Ectodermal cell (in vitro differentiated cells): ENCODE measurements around the gene ANXA11.

Source experiments
- H3K27ac ChIP-seq: 2 replicates; pipeline ENCODE4 v1.7.0; 2013; ENCODE audit warnings: mild to moderate bottlenecking, low read depth, low read length; ENCODE audit not compliant: insufficient read depth, poor library complexity, severe bottlenecking
- H3K27me3 ChIP-seq: 2 replicates; pipeline ENCODE4 v1.7.0; 2013; ENCODE audit warnings: mild to moderate bottlenecking, low read length; ENCODE audit not compliant: insufficient read depth, control insufficient read depth, poor library complexity, severe bottlenecking
- H3K36me3 ChIP-seq: one replicate; pipeline ENCODE4 v1.7.0; 2013; ENCODE audit warnings: low read length; ENCODE audit not compliant: control insufficient read depth, insufficient read depth
- H3K4me1 ChIP-seq: one replicate; pipeline ENCODE4 v1.7.0; 2013; ENCODE audit warnings: low read length; ENCODE audit not compliant: control insufficient read depth, insufficient read depth
- H3K4me3 ChIP-seq: 2 replicates; pipeline ENCODE4 v1.7.0; 2013; ENCODE audit warnings: low read depth, low read length, control low read depth; ENCODE audit not compliant: insufficient read depth
- H3K9me3 ChIP-seq: 2 replicates; pipeline ENCODE4 v1.7.0; 2013; ENCODE audit warnings: mild to moderate bottlenecking, low read length, moderate library complexity; ENCODE audit not compliant: control insufficient read depth
- WGBS, 2 experiments: methylation state at CpG; one replicate each; pipeline ENCODE4 v1.1.7; 2013; ENCODE audit warnings: missing lambda C conversion rate in 2 of 2; 5-methylcytosine and 5-hydroxymethylcytosine counted together

ANXA11 gene

DNA sequence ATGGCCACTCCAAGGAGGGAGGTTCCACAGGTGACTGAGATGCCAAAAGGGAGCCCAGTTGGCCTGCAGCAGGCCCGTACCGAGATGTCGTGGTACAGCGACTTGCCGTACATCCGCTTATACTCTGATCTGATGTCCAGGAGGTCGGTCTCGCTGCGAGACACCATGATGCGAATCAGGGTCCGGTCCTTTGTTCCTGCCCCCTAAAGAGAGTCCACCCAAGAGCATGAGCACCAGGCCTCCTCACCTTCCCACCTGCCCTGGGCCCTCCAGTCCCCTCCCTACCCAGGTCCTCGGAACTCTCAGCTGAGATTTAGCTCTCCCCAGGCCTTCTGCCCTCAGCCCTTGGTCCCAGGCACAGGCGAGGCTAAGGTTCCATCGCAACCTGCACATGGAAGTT, 47.8 kb downstream of the ANXA11 start:
- Histone ChIP-seq H3K4me1 (peaks cover 9% of the 10 kb centered on the region), H3K27me3 (no peaks in the 10 kb centered on the region), H3K36me3 (no peaks in the 10 kb centered on the region), H3K9me3 (no peaks in the 10 kb centered on the region), H3K4me3 (no peak overlapping the region), H3K27ac (no peak overlapping the region)
- 96% methylated on average over 14 of the region's 14 CpGs for WGBS, 2 experiments

DNA sequence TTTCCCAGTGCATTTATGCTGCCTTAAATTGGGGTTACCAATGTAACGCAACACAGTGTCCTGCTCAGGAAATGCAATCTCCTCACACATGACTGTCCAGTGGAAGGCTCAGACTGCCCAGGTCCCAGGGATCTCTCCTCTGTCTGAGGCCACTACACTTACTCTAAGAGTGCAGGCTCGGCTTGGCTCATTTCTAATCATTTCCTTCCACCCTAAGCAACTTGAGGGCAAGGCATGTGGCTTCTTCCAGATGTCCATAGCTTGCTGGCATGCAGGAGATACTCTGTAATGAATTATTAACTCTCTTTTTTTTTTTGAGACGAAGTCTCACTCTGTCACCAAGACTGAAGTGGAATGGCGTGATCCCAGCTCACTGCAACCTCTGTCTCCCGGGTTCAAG, 49.1 kb downstream of the ANXA11 start:
- H3K9me3 ChIP-seq, result no peaks in the 10 kb centered on the region
- WGBS, 2 experiments, result 90 to 94% methylated on average over 5 of the region's 5 CpGs
- peaks cover 5% of the 10 kb centered on the region for H3K4me1 ChIP-seq
- no peaks in the 10 kb centered on the region for H3K27me3 ChIP-seq
- no peaks in the 10 kb centered on the region for H3K36me3 ChIP-seq
- H3K4me3 ChIP-seq, result no peak overlapping the region
- H3K27ac ChIP-seq, result no peak overlapping the region

DNA sequence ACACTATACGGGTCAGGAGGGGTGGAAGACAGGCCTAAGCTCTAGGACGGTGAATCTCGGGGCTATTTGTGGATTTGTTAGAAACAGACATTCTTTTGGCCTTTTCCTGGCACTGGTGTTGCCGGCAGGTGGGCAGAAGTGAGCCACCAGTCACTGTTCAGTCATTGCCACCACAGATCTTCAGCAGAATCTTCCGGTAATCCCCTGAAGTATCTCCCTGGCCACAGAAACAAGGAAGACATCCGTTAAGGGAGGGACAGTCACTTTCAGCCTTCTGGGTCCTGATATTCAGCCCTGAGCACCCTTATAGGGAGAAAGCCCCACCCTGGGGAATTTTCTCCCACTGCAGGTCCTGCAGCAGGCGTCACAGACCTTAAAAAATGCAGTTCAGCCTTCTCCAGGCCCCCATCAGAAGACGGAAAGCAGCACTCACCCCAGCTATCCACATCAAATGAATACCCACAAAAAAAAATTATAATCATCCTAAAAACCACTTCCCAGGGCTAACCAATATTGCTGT, 49.6 kb downstream of the ANXA11 start:
- no peak overlapping the region for H3K27ac ChIP-seq
- H3K27me3 ChIP-seq, result no peaks in the 10 kb centered on the region
- WGBS, 2 experiments, result 91 to 93% methylated on average over 8 of the region's 8 CpGs
- H3K4me1 ChIP-seq, result peaks cover under 1% of the 10 kb centered on the region
- no peaks in the 10 kb centered on the region for H3K36me3 ChIP-seq
- H3K4me3 ChIP-seq, result no peak overlapping the region
- no peaks in the 10 kb centered on the region for H3K9me3 ChIP-seq

DNA sequence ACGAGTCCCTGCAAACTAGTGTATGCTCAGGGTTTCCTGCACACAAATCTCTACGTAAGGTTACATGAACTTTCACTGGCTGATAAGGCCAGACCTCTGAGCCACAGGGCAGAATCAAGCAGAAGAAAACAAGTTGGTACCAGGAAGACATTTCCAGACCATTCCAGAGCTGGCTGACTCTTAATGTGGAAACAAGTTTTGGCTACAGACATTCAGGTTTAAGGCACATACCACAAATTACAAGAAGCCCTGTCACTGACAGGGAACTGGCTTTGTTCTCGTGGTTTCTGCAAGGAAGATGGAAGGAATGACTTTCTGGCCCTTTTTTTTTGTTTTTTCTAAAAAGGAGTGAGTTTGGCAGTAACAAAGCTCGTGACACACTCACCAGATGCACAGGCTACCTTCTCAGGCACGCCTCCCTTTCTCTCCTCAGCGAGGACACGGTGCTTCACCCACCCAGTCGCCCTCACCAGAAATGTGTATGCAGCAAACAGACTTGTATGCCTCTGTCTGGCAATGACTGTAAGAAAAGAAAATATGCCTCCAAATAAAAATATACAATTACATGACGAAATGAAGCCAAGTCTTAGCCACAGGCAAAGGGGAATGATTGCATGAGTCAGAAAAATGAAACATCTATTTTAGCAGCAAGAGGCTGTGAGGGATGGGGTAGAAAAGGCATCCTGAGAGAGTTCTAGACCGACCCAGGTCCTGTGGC, 50.2 kb downstream of the ANXA11 start:
- Histone ChIP-seq H3K27ac (no peak overlapping the region), H3K27me3 (no peaks in the 10 kb centered on the region), H3K4me3 (no peak overlapping the region), H3K4me1 (no peaks in the 10 kb centered on the region), H3K9me3 (no peaks in the 10 kb centered on the region), H3K36me3 (no peaks in the 10 kb centered on the region)
- WGBS, 2 experiments, result 81 to 83% methylated on average over 10 of the region's 10 CpGs

DNA sequence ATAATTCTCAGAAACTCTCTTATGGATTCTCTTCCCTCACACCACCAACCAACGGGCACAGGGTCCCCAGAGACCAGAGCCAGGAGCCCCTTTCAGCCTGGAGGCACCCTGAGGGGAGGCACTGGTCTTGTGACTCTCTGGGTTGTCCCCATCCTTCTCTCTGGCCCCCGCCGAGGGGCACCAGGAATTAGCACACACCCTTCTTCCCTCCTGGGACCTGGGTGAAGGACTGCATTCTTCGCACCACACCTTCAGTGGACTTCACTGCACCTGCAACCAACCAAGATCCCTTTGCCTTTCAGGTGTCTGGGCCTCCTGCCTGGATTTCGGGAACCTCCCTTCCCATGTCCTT, 50.7 kb downstream of the ANXA11 start:
- Histone ChIP-seq H3K9me3 (no peaks in the 10 kb centered on the region), H3K4me1 (no peaks in the 10 kb centered on the region), H3K4me3 (no peak overlapping the region), H3K27me3 (no peaks in the 10 kb centered on the region), H3K27ac (no peak overlapping the region), H3K36me3 (no peaks in the 10 kb centered on the region)
- 91% methylated on average over 5 of the region's 5 CpGs for WGBS, 2 experiments

DNA sequence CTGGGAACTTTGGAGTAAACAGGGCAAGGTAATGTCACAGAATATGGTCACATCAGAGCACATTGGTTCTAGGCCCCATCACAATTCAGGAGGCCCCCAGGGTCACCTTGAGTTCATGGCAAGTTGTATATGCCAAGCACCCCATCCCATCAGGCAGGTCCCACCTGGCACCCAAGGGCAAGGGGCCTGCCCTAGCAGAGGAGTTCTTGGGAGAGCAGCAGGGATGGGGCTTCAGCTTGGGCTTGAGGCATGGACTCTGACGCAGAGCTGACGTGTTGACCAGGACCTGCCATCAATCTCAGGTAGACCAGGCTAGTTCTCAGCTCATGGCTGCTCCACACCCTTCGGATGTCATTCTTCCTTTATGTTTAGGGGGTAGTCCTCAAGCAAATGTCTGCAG, 51.9 kb downstream of the ANXA11 start:
- WGBS, 2 experiments, result 63 to 64% methylated on average over 3 of the region's 3 CpGs
- Histone ChIP-seq H3K4me3 (no peak overlapping the region), H3K27me3 (no peaks in the 10 kb centered on the region), H3K9me3 (no peaks in the 10 kb centered on the region), H3K36me3 (no peaks in the 10 kb centered on the region), H3K4me1 (no peaks in the 10 kb centered on the region), H3K27ac (no peak overlapping the region)

DNA sequence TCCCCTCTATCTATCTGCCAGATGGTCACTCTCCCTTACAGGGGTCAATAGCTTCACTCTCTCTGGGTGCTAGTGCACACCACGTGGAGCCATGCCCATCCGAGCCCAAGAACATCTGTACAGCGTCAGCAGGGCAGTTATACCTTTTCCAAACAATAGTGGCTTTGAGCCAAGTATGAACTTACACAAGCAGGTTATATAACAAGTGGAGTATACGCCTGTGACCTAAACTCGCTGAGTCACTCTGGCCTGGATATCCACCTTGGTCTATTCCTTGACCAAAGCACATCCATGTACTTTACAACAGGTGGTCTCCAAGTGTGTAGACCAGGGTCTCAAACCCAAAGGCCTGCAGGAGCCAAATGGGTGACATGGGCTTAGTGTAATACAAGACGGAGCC, 52.5 kb downstream of the ANXA11 start:
- H3K36me3 ChIP-seq, result no peaks in the 10 kb centered on the region
- no peaks in the 10 kb centered on the region for H3K27me3 ChIP-seq
- H3K4me3 ChIP-seq, result no peak overlapping the region
- no peak overlapping the region for H3K27ac ChIP-seq
- H3K9me3 ChIP-seq, result no peaks in the 10 kb centered on the region
- no peaks in the 10 kb centered on the region for H3K4me1 ChIP-seq
- 92 to 93% methylated on average over 6 of the region's 6 CpGs for WGBS, 2 experiments

DNA sequence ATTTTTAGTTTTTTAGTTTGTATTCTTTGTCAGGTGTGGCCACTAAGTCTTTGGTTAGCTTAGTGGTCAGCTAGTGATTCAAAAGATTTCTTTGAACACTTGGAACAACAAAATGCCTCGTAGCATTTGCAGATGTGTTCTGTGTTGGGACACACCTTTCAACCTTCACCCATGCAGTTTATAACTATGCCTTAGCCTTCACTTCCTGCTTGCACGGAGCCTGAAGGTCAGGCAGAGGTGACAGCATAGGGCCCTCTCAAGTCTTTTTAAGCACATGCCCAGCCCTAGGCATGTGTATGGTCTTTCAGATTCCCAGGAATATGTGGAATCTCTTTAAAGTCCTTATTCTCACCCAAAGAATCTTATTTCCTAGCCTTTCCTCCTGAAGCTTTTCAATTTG, 55.2 kb downstream of the ANXA11 start:
- Histone ChIP-seq H3K27me3 (no peaks in the 10 kb centered on the region), H3K4me3 (no peak overlapping the region), H3K9me3 (no peaks in the 10 kb centered on the region), H3K27ac (no peak overlapping the region), H3K4me1 (no peaks in the 10 kb centered on the region), H3K36me3 (no peaks in the 10 kb centered on the region)
- WGBS, 2 experiments, result 42 to 49% methylated on average over 2 of the region's 2 CpGs

DNA sequence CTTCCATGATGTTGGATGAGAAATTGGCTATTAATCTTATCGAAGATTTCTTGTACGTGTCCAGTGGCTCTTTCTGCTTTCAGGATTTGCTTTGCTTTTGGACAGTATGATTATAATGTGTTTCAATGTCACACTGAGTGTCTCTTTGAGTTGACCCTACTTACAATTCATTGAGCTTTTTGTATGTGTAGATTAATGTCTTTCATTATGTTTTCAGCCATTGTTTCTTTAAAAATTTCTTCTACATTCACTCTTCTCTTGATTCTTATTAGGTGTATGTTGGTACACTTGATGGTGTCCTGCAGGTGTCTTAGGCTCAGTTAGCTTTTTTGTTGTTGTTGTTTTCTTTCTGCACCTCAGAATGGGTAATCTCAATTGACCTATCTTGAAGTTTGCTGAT, 56.2 kb downstream of the ANXA11 start:
- WGBS, 2 experiments, result 100% methylated on average over 2 of the region's 2 CpGs
- H3K27ac ChIP-seq, result no peak overlapping the region
- H3K4me1 ChIP-seq, result no peaks in the 10 kb centered on the region
- H3K4me3 ChIP-seq, result no peak overlapping the region
- H3K27me3 ChIP-seq, result no peaks in the 10 kb centered on the region
- no peaks in the 10 kb centered on the region for H3K36me3 ChIP-seq
- H3K9me3 ChIP-seq, result no peaks in the 10 kb centered on the region

DNA sequence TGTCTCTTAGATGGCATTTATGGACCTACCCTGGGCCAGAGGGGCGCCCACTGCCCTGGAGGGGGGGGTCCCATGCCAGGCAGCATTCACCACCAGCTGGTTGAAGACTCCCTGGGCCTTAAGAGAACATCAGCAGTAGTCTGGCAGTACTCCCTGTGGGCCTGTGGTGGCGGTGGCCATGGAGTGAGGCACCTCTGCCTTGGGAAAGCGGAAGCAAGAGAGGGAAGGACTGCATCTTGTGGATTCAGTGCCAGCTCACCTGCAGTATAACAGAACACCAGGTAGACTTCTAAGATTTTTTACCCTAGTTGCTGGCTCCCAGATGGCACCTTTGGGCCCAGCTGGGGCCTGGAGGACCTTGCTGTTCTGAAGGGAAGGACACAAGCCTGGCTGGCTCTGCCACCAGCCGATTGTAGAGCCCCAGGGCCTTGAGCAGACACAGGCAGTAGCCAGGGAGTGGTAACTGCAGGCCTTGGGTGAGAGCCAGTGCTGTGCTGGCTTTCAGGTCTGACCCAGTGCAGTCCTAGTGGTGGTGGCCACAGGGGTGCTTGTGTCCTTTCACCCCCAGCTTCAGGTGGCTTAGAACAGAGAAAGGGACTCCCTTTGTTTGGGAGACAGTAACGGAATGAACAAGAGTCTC, 57.1 kb downstream of the ANXA11 start:
- H3K4me1 ChIP-seq, result no peaks in the 10 kb centered on the region
- WGBS, 2 experiments, result 70 to 77% methylated on average over 5 of the region's 5 CpGs
- no peaks in the 10 kb centered on the region for H3K27me3 ChIP-seq
- H3K9me3 ChIP-seq, result no peaks in the 10 kb centered on the region
- H3K27ac ChIP-seq, result no peak overlapping the region
- H3K36me3 ChIP-seq, result no peaks in the 10 kb centered on the region
- H3K4me3 ChIP-seq, result no peak overlapping the region
